Kidney (tissue), 14 donors: ENCODE measurements around the gene XKR7. TPM values are rescaled to one million over a fixed set of nuclear protein-coding genes. Genes with fewer than 3 reads are reported as not detected.
"Not testable (repeated sequence)": the region's sequence is repeated elsewhere in the genome, so short reads cannot be mapped to it uniquely, and the experiment has no call there.

Source experiments
- DNase-seq, 5 donors: peaks; one replicate each; pipeline ENCODE4 v3.0.0-alpha.2; 2013 to 2020
- FAIRE-seq: peaks from 2 replicates; lab custom pipeline; 2012; peaks lifted over from hg19 to GRCh38; lab: Jason Lieb, UNC
- H3K27ac ChIP-seq, 2 donors: one replicate each; pipeline ENCODE4 v1.7.0; 2013; ENCODE audit warnings: low read depth in 2 of 2, low read length in 2 of 2, inconsistent platforms in 1 of 2
- H3K27me3 ChIP-seq: one replicate; pipeline ENCODE4 v1.7.1; 2013; ENCODE audit warnings: low read length, inconsistent platforms; ENCODE audit not compliant: control insufficient read depth, insufficient read depth
- H3K36me3 ChIP-seq, 3 donors: one replicate each; pipeline versions ENCODE4 v1.7.0 to v1.7.1; 2013; ENCODE audit warnings: low read length in 3 of 3, control low read depth in 1 of 3, inconsistent platforms in 1 of 3; ENCODE audit not compliant: insufficient read depth in 3 of 3, control insufficient read depth in 2 of 3
- H3K4me1 ChIP-seq, 3 donors: one replicate each; pipeline versions ENCODE4 v1.7.0 to v1.7.1; 2013; ENCODE audit warnings: low read length in 3 of 3, inconsistent platforms in 1 of 3, low read depth in 1 of 3; ENCODE audit not compliant: control insufficient read depth in 2 of 3, insufficient read depth in 2 of 3
- H3K4me3 ChIP-seq, 3 donors: one replicate each; pipeline versions ENCODE4 v1.7.0 to v1.8.1; 2013; ENCODE audit warnings: low read length in 3 of 3, control low read depth in 1 of 3, inconsistent platforms in 1 of 3
- H3K9ac ChIP-seq, 3 donors: one replicate each; pipeline versions ENCODE4 v1.7.0 to v1.7.1; 2013; ENCODE audit warnings: low read length in 3 of 3, control low read depth in 1 of 3, inconsistent platforms in 1 of 3
- H3K9me3 ChIP-seq, 3 donors: one replicate each; pipeline versions ENCODE4 v1.7.0 to v1.7.1; 2013; ENCODE audit warnings: low read length in 3 of 3, control low read depth in 1 of 3, inconsistent platforms in 1 of 3; ENCODE audit not compliant: control insufficient read depth in 2 of 3, insufficient read depth in 1 of 3
- intact Hi-C: fragments of 100-400 bp; cut with DNase I; formaldehyde crosslinking; loops from one replicate; pipeline ENCODE4 v1.11.1; 2022
- polyA plus RNA-seq: library from polyadenylated mRNA; stranded (reverse); fragments of 350-450 nt; fragmentation: Illumina TruSeq; extraction: RNeasy Lipid Tissue Mini Kit (QIAGEN cat#74804); gene quantifications from one replicate; pipeline ENCODE4 v1.2.3, GENCODE V29; 2014; ENCODE audit warnings: low read depth, low replicate concordance; ENCODE audit not compliant: insufficient read depth
- total RNA-seq: library from RNA; stranded (reverse); fragmentation: NEBNext Ultra II Directional; extraction: Animal tissue kit (Norgen Biotek cat#: 25700); gene quantifications from one replicate; pipeline ENCODE4 v1.2.1, GENCODE V29; 2021
- TF ChIP-seq, protein P1 (sequence below): IDR thresholded peaks from 3 replicates; pipeline ENCODE4 v1.5.1; 2012; ENCODE audit warnings: mild to moderate bottlenecking, moderate library complexity, borderline replicate concordance; ENCODE audit not compliant: insufficient read depth; ENCODE audit errors: extremely low read depth
- donor health status: control.
- donor health status: control.
- donor health status: control.
- donor health status: control.
- donor health status: control.
- donor health status: DM: yes; HTN: yes; CAD: no.
- donor health status: Normal renal cell carcinoma (clear cell type).

The XKR7 gene
- total and polyA plus RNA-seq, 2 donors from 2014 or later, result 0.06 TPM; not detected in 1

DNA sequence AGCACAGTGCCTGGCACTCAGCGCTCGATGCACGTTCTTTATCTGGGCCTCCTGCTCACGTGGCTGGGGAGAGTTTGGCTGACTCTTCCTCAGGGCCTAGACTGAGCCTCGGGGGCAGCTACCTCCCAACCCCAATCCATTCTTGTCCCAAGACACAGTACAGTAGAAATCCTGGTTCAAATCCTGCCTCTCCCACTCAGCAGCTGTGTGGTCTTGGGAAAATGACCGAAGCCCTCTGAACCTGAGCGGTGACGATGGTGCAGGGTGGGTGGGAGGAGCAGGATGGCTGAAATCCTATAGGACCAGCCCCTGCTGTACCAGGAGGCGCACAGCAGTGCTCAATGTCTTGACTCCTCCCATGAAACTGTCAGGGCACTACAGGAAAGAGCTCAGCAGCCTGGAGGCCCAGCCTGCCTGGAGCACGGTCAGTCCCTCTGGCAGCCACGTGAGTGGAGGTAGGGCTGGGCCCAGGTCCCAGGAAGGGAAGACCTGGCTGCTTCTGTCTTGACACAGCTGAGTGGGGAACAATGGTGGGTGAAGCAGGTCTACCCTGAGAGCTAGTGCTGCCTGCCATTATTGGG lies 47.6 kb upstream of the XKR7 start:
- Histone ChIP-seq H3K27me3 (no peaks in the 10 kb centered on the region), H3K27ac (no peak overlapping the region), H3K9me3 (no peaks in the 10 kb centered on the region), H3K4me1 (no peaks in the 10 kb centered on the region), H3K9ac (no peak overlapping the region), H3K36me3 (no peaks in the 10 kb centered on the region), H3K4me3 (no peak overlapping the region)
- DNase-seq (no peak), FAIRE-seq (no peak)
- TF ChIP-seq, protein P1, sequence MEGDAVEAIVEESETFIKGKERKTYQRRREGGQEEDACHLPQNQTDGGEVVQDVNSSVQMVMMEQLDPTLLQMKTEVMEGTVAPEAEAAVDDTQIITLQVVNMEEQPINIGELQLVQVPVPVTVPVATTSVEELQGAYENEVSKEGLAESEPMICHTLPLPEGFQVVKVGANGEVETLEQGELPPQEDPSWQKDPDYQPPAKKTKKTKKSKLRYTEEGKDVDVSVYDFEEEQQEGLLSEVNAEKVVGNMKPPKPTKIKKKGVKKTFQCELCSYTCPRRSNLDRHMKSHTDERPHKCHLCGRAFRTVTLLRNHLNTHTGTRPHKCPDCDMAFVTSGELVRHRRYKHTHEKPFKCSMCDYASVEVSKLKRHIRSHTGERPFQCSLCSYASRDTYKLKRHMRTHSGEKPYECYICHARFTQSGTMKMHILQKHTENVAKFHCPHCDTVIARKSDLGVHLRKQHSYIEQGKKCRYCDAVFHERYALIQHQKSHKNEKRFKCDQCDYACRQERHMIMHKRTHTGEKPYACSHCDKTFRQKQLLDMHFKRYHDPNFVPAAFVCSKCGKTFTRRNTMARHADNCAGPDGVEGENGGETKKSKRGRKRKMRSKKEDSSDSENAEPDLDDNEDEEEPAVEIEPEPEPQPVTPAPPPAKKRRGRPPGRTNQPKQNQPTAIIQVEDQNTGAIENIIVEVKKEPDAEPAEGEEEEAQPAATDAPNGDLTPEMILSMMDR, result no peak
- intact Hi-C loops, result no loop called here

DNA sequence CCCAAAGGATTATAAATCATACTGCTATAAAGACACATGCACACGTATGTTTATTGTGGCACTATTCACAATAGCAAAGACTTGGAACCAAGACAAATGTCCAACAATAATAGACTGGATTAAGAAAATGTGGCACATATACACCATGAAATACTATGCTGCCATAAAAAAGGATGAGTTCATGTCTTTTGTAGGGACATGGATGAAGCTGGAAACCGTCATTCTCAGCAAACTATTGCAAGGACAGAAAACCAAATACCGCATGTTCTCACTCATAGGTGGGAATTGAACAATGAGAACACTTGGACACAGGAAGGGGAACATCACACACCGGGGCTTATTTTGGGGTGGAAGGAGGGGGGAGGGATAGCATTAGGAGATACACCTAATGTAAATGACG lies 46.5 kb upstream of the XKR7 start:
- H3K4me3 ChIP-seq, result not testable (repeated sequence)

DNA sequence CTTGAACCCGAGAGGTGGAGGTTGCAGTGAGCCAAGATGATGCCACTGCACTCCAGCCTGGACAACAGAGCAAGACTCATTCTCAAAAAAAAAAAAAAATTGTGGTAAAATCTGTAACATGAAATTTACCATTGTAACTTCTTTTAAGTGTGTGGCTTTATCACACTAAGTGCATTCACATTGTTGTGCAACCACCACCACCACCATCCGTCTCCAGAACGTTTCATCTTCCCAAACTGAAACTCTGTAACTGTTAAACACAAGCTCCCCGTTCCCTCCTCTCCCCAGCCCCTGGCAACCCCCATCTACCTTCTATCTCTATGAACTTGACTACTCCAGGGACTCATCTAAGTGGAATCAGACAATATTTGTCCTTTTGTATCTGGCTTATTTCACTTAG lies 45.8 kb upstream of the XKR7 start:
- intact Hi-C loops, result no loop called here
- FAIRE-seq (no peak), DNase-seq (no peak)
- TF ChIP-seq, protein P1, result no peak
- Histone ChIP-seq H3K9me3 (no peaks in the 10 kb centered on the region), H3K27me3 (no peaks in the 10 kb centered on the region), H3K27ac (no peak overlapping the region), H3K4me3 (no peak overlapping the region), H3K9ac (no peak overlapping the region), H3K36me3 (no peaks in the 10 kb centered on the region), H3K4me1 (no peaks in the 10 kb centered on the region)

More for the DNA sequence above, 46.5 kb upstream of the XKR7 start:
- H3K9ac ChIP-seq, H3K9me3 ChIP-seq, FAIRE-seq, H3K27me3 ChIP-seq, H3K27ac ChIP-seq, H3K36me3 ChIP-seq, intact Hi-C loops, H3K4me1 ChIP-seq, DNase-seq: not testable (repeated sequence)

DNA sequence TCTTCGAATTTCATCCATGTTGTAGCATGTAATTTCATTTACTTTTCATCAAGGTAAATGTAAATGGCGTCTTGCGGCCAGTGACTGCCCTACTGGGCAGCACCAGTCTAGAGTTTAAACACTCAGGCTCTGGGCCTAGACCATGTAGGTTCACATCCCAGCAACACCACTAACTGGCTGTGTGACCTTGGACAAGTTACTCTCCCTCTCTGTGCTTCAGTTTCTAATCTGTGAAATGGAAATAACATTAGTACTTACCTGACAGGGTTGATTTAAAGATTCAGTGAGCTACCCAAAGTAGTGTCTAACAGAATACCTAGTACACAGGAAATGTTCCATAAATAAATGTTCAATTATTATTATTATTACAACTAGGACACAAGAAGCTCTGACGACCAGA lies 45.4 kb upstream of the XKR7 start:
- no peak for FAIRE-seq
- Histone ChIP-seq H3K27ac (no peak overlapping the region), H3K4me3 (no peak overlapping the region), H3K4me1 (no peaks in the 10 kb centered on the region), H3K36me3 (no peaks in the 10 kb centered on the region), H3K27me3 (no peaks in the 10 kb centered on the region), H3K9ac (no peak overlapping the region), H3K9me3 (no peaks in the 10 kb centered on the region)
- TF ChIP-seq, protein P1, result no peak
- intact Hi-C loops, result no loop called here
- DNase-seq, result no peak
